ENCODE data around the gene MYCBPAP. TPM values are rescaled to one million over a fixed set of nuclear protein-coding genes. Genes with fewer than 3 reads are reported as not detected.

Gene MYCBPAP
- total and polyA plus RNA-seq, 2 donors (not counting 1 experiment from before 2014, with no cell fraction given), result 0.16 to 3.0 TPM

GRCh38 chr17:50469208-50469605 lies 39.0 kb upstream of the MYCBPAP start:
- peak overlapping the region in 1 of 4 experiments; percentile 42 for H3K4me3 ChIP-seq (replicated peaks in 1 of 4; ENCODE audit: control extremely low read depth in 1 of 4, insufficient read depth in 1 of 4, low read depth in 3 of 4, low read length in 4 of 4)

DNA sequence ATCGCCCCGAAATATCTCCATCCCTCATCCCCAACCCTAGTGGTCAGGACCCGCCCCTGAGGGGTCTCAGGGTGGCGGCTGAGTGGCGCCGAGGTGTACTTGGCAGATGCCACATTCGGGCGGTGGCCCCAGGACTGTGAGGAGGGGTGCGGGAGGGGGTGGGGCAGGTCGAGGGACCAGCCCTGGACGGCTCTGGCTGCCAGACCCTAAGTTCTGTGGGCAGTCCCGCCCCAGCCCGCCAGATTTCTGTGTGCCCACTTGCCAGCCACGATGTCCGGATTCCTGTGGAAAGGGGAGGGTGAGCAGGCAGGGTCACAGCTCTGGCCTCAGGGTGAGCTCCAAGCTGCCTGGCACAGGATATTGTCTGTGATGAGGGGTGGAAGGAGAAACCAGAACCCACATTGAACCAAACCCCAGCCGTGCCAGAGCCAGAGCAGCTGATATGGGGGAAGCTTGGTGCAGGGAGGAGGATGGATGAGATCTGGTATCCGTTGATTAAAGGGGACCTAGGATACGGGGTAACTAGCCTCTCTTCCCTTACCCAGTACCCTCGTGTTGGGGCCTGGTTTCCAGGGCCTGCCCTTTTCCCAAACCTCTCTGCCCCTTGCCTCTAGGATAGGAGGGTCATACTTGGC lies 38.5 kb upstream of the MYCBPAP start:
- Histone ChIP-seq H3K4me1 (ENCODE audit: control insufficient read depth, extremely low read depth, insufficient read depth, low read length) (no peaks in the 10 kb centered on the region), H4K20me1 (ENCODE audit: control insufficient read depth, extremely low read depth, insufficient read depth, low read length) (no peaks in the 10 kb centered on the region), H3K9me3 (ENCODE audit: control insufficient read depth, insufficient read depth, low read depth, low read length) (no peaks in the 10 kb centered on the region), H3K27me3 (ENCODE audit: control insufficient read depth, insufficient read depth, low read length) (peaks cover 20% of the 10 kb centered on the region), H3K79me2 (ENCODE audit: control insufficient read depth, insufficient read depth, low read length) (no peaks in the 10 kb centered on the region), H3K4me3 (replicated peaks in 1 of 4; ENCODE audit: control extremely low read depth in 1 of 4, insufficient read depth in 1 of 4, low read depth in 3 of 4, low read length in 4 of 4) (no peak overlapping the region), H3K27ac (ENCODE audit: insufficient read depth, low read length) (no peak overlapping the region), H3K36me3 (ENCODE audit: control insufficient read depth, insufficient read depth, low read length) (no peaks in the 10 kb centered on the region), H3K4me2 (ENCODE audit: extremely low read depth, insufficient read depth, low read length) (no peak overlapping the region), H3K9ac (ENCODE audit: insufficient read depth, low read length) (no peak overlapping the region), H2AFZ (ENCODE audit: low read length) (no peak overlapping the region)
- TF ChIP-seq EZH2 (IDR thresholded peaks at IDR 0.05; ENCODE audit: low read length, missing control alignments), result no peak
- TF ChIP-seq, protein P1, sequence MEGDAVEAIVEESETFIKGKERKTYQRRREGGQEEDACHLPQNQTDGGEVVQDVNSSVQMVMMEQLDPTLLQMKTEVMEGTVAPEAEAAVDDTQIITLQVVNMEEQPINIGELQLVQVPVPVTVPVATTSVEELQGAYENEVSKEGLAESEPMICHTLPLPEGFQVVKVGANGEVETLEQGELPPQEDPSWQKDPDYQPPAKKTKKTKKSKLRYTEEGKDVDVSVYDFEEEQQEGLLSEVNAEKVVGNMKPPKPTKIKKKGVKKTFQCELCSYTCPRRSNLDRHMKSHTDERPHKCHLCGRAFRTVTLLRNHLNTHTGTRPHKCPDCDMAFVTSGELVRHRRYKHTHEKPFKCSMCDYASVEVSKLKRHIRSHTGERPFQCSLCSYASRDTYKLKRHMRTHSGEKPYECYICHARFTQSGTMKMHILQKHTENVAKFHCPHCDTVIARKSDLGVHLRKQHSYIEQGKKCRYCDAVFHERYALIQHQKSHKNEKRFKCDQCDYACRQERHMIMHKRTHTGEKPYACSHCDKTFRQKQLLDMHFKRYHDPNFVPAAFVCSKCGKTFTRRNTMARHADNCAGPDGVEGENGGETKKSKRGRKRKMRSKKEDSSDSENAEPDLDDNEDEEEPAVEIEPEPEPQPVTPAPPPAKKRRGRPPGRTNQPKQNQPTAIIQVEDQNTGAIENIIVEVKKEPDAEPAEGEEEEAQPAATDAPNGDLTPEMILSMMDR (conservative IDR thresholded peaks at IDR 0.05 in 1 of 2, IDR thresholded peaks at IDR 0.05 in 1 of 2; ENCODE audit: low read depth in 1 of 2, low read length in 2 of 2), result no peak
- DNase-seq (ENCODE audit: low read depth in 2 of 2), result no peak

More at GRCh38 chr17:50469208-50469605, 39.0 kb upstream of the MYCBPAP start:
- no peak for DNase-seq (ENCODE audit: low read depth in 2 of 2)
- Histone ChIP-seq H3K4me1 (ENCODE audit: control insufficient read depth, extremely low read depth, insufficient read depth, low read length) (no peaks in the 10 kb centered on the region), H3K9me3 (ENCODE audit: control insufficient read depth, insufficient read depth, low read depth, low read length) (no peaks in the 10 kb centered on the region), H3K9ac (ENCODE audit: insufficient read depth, low read length) (no peak overlapping the region), H4K20me1 (ENCODE audit: control insufficient read depth, extremely low read depth, insufficient read depth, low read length) (no peaks in the 10 kb centered on the region), H3K27ac (ENCODE audit: insufficient read depth, low read length) (no peak overlapping the region), H2AFZ (ENCODE audit: low read length) (no peak overlapping the region), H3K27me3 (ENCODE audit: control insufficient read depth, insufficient read depth, low read length) (peaks cover 20% of the 10 kb centered on the region), H3K79me2 (ENCODE audit: control insufficient read depth, insufficient read depth, low read length) (no peaks in the 10 kb centered on the region), H3K36me3 (ENCODE audit: control insufficient read depth, insufficient read depth, low read length) (no peaks in the 10 kb centered on the region), H3K4me2 (ENCODE audit: extremely low read depth, insufficient read depth, low read length) (peak overlapping the region; percentile 64)
- TF ChIP-seq EZH2 (IDR thresholded peaks at IDR 0.05; ENCODE audit: low read length, missing control alignments), result no peak
- TF ChIP-seq, protein P1 (conservative IDR thresholded peaks at IDR 0.05 in 1 of 2, IDR thresholded peaks at IDR 0.05 in 1 of 2; ENCODE audit: low read depth in 1 of 2, low read length in 2 of 2), result no peak

GRCh38 chr17:50470426-50470825 lies 37.8 kb upstream of the MYCBPAP start:
- no peaks in the 10 kb centered on the region for H3K4me1 ChIP-seq (ENCODE audit: control insufficient read depth, extremely low read depth, insufficient read depth, low read length)
- no peak overlapping the region for H3K9ac ChIP-seq (ENCODE audit: insufficient read depth, low read length)
- H3K4me3 ChIP-seq (replicated peaks in 1 of 4; ENCODE audit: control extremely low read depth in 1 of 4, insufficient read depth in 1 of 4, low read depth in 3 of 4, low read length in 4 of 4), result no peak overlapping the region
- DNase-seq (ENCODE audit: low read depth in 2 of 2), result no peak
- H3K27ac ChIP-seq (ENCODE audit: insufficient read depth, low read length), result no peak overlapping the region
- no peak for TF ChIP-seq EZH2 (IDR thresholded peaks at IDR 0.05; ENCODE audit: low read length, missing control alignments)
- TF ChIP-seq, protein P1 (conservative IDR thresholded peaks at IDR 0.05 in 1 of 2, IDR thresholded peaks at IDR 0.05 in 1 of 2; ENCODE audit: low read depth in 1 of 2, low read length in 2 of 2), result no peak
- no peak overlapping the region for H2AFZ ChIP-seq (ENCODE audit: low read length)
- no peak overlapping the region for H3K4me2 ChIP-seq (ENCODE audit: extremely low read depth, insufficient read depth, low read length)
- H3K27me3 ChIP-seq (ENCODE audit: control insufficient read depth, insufficient read depth, low read length), result peaks cover 21% of the 10 kb centered on the region
- no peaks in the 10 kb centered on the region for H3K9me3 ChIP-seq (ENCODE audit: control insufficient read depth, insufficient read depth, low read depth, low read length)
- no peaks in the 10 kb centered on the region for H3K79me2 ChIP-seq (ENCODE audit: control insufficient read depth, insufficient read depth, low read length)
- no peaks in the 10 kb centered on the region for H3K36me3 ChIP-seq (ENCODE audit: control insufficient read depth, insufficient read depth, low read length)
- no peaks in the 10 kb centered on the region for H4K20me1 ChIP-seq (ENCODE audit: control insufficient read depth, extremely low read depth, insufficient read depth, low read length)
